ENCODE measurements around the gene SMYD3.

Gene SMYD3

GRCh38 chr1:246462986-246463385, 44.1 kb downstream of the SMYD3 start:
- ChIA-PET POLR2A (no interaction called here), CTCF (no interaction called here)
- no peak for DNase-seq (ENCODE audit: extremely low spot score)
- no peak for TF ChIP-seq LEF1 (IDR thresholded peaks at IDR 0.05; ENCODE audit: borderline replicate concordance)
- TF ChIP-seq, protein P1, sequence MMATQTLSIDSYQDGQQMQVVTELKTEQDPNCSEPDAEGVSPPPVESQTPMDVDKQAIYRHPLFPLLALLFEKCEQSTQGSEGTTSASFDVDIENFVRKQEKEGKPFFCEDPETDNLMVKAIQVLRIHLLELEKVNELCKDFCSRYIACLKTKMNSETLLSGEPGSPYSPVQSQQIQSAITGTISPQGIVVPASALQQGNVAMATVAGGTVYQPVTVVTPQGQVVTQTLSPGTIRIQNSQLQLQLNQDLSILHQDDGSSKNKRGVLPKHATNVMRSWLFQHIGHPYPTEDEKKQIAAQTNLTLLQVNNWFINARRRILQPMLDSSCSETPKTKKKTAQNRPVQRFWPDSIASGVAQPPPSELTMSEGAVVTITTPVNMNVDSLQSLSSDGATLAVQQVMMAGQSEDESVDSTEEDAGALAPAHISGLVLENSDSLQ (IDR thresholded peaks at IDR 0.05) = no peak
- no peak for TF ChIP-seq FOXM1 (IDR thresholded peaks at IDR 0.05; ENCODE audit: borderline replicate concordance)
- no peak for TF ChIP-seq TARDBP (IDR thresholded peaks at IDR 0.05)
- TF ChIP-seq FOXA1 (IDR thresholded peaks at IDR 0.05) = no peak
- no peak for TF ChIP-seq ELF4 (IDR thresholded peaks at IDR 0.05)
- no peak for TF ChIP-seq BHLHE40 (IDR thresholded peaks at IDR 0.05; ENCODE audit: borderline replicate concordance)
- TF ChIP-seq HDGF (IDR thresholded peaks at IDR 0.05; ENCODE audit: borderline replicate concordance) = no peak
- no peak for TF ChIP-seq ARNT (IDR thresholded peaks at IDR 0.05)

DNA sequence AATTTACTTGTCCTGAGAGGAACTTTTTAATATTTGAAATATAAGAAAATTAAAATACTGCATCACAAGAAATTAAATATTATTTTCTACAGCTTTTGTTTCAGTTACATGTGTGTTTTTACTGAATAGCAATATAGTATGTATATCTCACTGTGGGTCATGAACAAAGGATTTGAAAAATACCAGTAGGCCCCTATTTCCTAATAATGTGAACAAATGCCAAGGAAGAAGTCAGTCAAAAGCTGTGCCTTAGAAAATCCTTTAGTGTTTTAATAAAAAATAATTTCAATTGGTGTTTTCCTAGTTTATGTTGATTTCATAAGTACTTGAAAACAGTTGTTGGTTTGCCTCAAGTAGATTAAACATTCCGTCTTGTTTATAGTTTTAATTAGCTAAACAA, 46.7 kb downstream of the SMYD3 start:
- TF ChIP-seq FOXK2 (IDR thresholded peaks at IDR 0.05) = no peak
- no peak for TF ChIP-seq L3MBTL2 (conservative IDR thresholded peaks at IDR 0.05)
- TF ChIP-seq, protein P1 (IDR thresholded peaks at IDR 0.05) = no peak
- no peak for TF ChIP-seq FOXA1 (IDR thresholded peaks at IDR 0.05)
- TF ChIP-seq ARNT (IDR thresholded peaks at IDR 0.05) = no peak
- TF ChIP-seq NFRKB (IDR thresholded peaks at IDR 0.05) = no peak
- no peak for TF ChIP-seq ZNF384 (IDR thresholded peaks at IDR 0.05)
- TF ChIP-seq LEF1 (IDR thresholded peaks at IDR 0.05; ENCODE audit: borderline replicate concordance) = no peak
- no peak for TF ChIP-seq CTBP1 (IDR thresholded peaks at IDR 0.05; ENCODE audit: borderline replicate concordance)
- TF ChIP-seq BHLHE40 (IDR thresholded peaks at IDR 0.05; ENCODE audit: borderline replicate concordance) = no peak
- TF ChIP-seq HDGF (IDR thresholded peaks at IDR 0.05; ENCODE audit: borderline replicate concordance) = no peak
- TF ChIP-seq FOXM1 (IDR thresholded peaks at IDR 0.05; ENCODE audit: borderline replicate concordance) = no peak
- no peak for TF ChIP-seq TARDBP (IDR thresholded peaks at IDR 0.05)
- TF ChIP-seq ELF4 (IDR thresholded peaks at IDR 0.05) = no peak
- TF ChIP-seq SP1 (IDR thresholded peaks at IDR 0.05) = no peak
- no peak for TF ChIP-seq SUZ12 (IDR thresholded peaks at IDR 0.05)
- DNase-seq (ENCODE audit: extremely low spot score) = no peak
- ChIA-PET POLR2A (no interaction called here), CTCF (no interaction called here)

- DNase-seq (ENCODE audit: extremely low spot score) = no peak
- TF ChIP-seq SP1 (IDR thresholded peaks at IDR 0.05) (no peak), FOXA1 (IDR thresholded peaks at IDR 0.05) (no peak), FOXK2 (IDR thresholded peaks at IDR 0.05) (no peak), HDGF (IDR thresholded peaks at IDR 0.05; ENCODE audit: borderline replicate concordance) (no peak), LEF1 (IDR thresholded peaks at IDR 0.05; ENCODE audit: borderline replicate concordance) (no peak), ELF4 (IDR thresholded peaks at IDR 0.05) (no peak), FOXM1 (IDR thresholded peaks at IDR 0.05; ENCODE audit: borderline replicate concordance) (no peak), ZNF384 (IDR thresholded peaks at IDR 0.05) (no peak), CTBP1 (IDR thresholded peaks at IDR 0.05; ENCODE audit: borderline replicate concordance) (no peak), ARNT (IDR thresholded peaks at IDR 0.05) (no peak), SUZ12 (IDR thresholded peaks at IDR 0.05) (no peak), TARDBP (IDR thresholded peaks at IDR 0.05) (no peak), NFRKB (IDR thresholded peaks at IDR 0.05) (no peak), L3MBTL2 (conservative IDR thresholded peaks at IDR 0.05) (no peak), BHLHE40 (IDR thresholded peaks at IDR 0.05; ENCODE audit: borderline replicate concordance) (no peak)
- TF ChIP-seq, protein P1 (IDR thresholded peaks at IDR 0.05) = no peak
- CTCF ChIA-PET = no interaction called here
- POLR2A ChIA-PET = no interaction called here
Measured at GRCh38 chr1:246459221-246459620, 47.9 kb downstream of the SMYD3 start.

DNA sequence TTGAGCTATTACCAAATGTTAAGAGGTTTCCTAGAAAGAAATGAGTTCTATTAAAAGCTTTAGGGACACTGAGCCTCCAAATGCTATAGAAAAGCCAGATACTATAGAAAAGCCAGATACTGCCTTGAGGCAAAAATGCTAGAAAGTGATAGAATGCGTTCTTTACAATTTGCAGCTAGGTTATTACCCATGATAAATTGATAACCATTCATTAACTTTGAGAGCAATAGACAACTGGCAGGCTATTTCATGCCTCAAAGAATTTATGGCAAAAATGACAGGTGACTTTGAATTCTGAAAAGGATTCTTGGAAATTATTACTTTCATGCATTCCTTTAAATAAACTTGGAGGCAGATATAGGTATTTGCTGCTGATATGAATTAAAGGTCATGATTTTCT, 51.6 kb downstream of the SMYD3 start:
- TF ChIP-seq LEF1 (IDR thresholded peaks at IDR 0.05; ENCODE audit: borderline replicate concordance) (no peak), ELF4 (IDR thresholded peaks at IDR 0.05) (no peak), FOXA1 (IDR thresholded peaks at IDR 0.05) (no peak), FOXM1 (IDR thresholded peaks at IDR 0.05; ENCODE audit: borderline replicate concordance) (no peak), ZNF384 (IDR thresholded peaks at IDR 0.05) (no peak), FOXK2 (IDR thresholded peaks at IDR 0.05) (no peak), CTBP1 (IDR thresholded peaks at IDR 0.05; ENCODE audit: borderline replicate concordance) (no peak), L3MBTL2 (conservative IDR thresholded peaks at IDR 0.05) (no peak), SUZ12 (IDR thresholded peaks at IDR 0.05) (no peak), HDGF (IDR thresholded peaks at IDR 0.05; ENCODE audit: borderline replicate concordance) (no peak), NFRKB (IDR thresholded peaks at IDR 0.05) (no peak), BHLHE40 (IDR thresholded peaks at IDR 0.05; ENCODE audit: borderline replicate concordance) (no peak), SP1 (IDR thresholded peaks at IDR 0.05) (no peak), TARDBP (IDR thresholded peaks at IDR 0.05) (no peak), ARNT (IDR thresholded peaks at IDR 0.05) (no peak)
- TF ChIP-seq, protein P1 (IDR thresholded peaks at IDR 0.05) = no peak
- ChIA-PET CTCF (no interaction called here), POLR2A (no interaction called here)
- DNase-seq (ENCODE audit: extremely low spot score) = no peak

- ChIA-PET CTCF (no interaction called here), POLR2A (no interaction called here)
- no peak for DNase-seq (ENCODE audit: extremely low spot score)
- no peak for TF ChIP-seq HDGF (IDR thresholded peaks at IDR 0.05; ENCODE audit: borderline replicate concordance)
- no peak for TF ChIP-seq NFRKB (IDR thresholded peaks at IDR 0.05)
- TF ChIP-seq LEF1 (IDR thresholded peaks at IDR 0.05; ENCODE audit: borderline replicate concordance) = no peak
- TF ChIP-seq FOXK2 (IDR thresholded peaks at IDR 0.05) = no peak
Measured at GRCh38 chr1:246454655-246455054, 52.4 kb downstream of the SMYD3 start.

Data from HEK293T (cell line).